GM21447 (cell line): ENCODE data around the gene RASL11B.
A peak's percentile ranks its signal among the peaks of the same experiment; 100 is the strongest.
"Not testable (repeated sequence)": the region's sequence is repeated elsewhere in the genome, so short reads cannot be mapped to it uniquely, and the experiment has no call there.

Source experiments
- ATAC-seq: cut with Tn5 transposase; IDR thresholded peaks from one replicate; pipeline ENCODE4 v1.9.1; 2021; ENCODE audit not compliant: unreplicated experiment

Gene RASL11B, protein sequence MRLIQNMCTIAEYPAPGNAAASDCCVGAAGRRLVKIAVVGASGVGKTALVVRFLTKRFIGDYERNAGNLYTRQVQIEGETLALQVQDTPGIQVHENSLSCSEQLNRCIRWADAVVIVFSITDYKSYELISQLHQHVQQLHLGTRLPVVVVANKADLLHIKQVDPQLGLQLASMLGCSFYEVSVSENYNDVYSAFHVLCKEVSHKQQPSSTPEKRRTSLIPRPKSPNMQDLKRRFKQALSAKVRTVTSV

DNA sequence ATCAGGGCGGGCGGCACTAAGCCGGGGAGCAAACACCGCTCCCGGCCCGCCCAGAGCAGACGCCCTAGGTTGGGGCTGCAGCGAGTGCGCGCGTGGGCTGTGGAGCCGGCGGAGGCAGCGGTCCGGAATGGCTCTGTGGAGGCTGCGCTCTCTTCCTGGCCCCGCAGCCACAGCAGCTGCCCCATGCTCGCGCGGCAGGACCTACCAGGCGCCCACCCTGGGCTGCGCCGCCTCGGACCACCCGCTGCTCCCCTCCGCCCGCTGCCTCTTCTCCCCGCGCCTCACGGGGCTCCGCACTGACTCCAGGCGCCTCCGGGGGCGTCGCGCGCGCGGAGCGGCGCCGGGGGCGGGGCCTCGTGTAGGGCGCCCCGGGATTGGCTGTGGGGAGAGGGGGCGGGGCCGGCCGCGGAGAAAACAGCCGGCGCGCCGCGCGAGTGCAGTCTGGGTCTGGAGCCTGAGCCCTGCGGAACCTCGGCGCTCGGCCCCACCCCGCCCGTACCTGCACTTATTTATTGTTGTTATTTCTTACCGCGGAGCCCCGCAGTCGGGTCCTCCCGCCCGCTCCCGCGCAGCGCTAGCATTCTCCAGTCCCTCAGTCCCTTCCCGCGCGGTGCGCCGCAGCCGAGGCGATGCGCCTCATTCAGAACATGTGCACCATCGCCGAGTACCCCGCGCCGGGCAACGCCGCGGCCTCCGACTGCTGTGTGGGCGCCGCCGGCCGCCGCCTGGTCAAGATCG, at the start of gene RASL11B:
Gene RASL11B (plus strand): TSS at position 439 of the 738 bp plus-strand sequence. CDS start 191 bp downstream, at position 630.
- ATAC-seq, result peak; percentile 97

DNA sequence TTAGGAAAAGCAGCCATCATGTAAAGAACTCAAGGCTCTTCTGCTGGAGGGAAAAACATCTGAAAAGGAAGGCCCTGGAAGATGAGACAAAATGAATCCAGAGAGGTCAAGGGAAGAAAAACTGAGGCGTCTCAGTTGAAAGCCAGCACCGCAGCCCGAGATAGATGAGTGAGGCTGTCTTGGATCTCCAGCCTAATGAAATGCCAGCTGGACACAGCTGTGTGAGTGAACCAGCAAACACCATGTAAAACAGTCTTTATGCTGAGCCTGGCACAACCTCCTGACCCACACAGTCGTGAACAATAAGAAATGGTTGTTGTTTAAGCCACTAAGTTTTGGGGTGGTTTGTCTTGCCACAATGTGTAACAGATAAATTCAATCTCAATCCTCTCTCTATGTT, 48.6 kb upstream of the RASL11B start:
- ATAC-seq, result no peak

DNA sequence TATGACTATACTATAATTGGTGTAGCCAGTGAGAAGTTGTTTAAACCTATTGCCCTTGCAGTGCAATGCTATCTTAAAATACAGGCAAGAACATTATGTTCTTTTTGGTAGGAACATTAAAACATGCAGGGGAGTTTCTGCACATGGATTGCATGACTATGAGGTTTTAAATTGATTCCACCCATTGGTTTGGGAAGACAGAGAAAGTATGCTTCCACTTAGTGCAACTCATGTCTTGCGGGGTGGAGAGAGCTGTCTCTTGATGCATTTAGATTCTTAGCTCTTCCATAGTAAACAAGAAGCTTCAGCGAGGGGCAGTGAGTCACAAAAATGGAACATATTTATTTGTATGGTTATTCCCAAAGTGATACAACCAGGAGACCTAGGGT, 39.5 kb upstream of the RASL11B start:
- no peak for ATAC-seq

DNA sequence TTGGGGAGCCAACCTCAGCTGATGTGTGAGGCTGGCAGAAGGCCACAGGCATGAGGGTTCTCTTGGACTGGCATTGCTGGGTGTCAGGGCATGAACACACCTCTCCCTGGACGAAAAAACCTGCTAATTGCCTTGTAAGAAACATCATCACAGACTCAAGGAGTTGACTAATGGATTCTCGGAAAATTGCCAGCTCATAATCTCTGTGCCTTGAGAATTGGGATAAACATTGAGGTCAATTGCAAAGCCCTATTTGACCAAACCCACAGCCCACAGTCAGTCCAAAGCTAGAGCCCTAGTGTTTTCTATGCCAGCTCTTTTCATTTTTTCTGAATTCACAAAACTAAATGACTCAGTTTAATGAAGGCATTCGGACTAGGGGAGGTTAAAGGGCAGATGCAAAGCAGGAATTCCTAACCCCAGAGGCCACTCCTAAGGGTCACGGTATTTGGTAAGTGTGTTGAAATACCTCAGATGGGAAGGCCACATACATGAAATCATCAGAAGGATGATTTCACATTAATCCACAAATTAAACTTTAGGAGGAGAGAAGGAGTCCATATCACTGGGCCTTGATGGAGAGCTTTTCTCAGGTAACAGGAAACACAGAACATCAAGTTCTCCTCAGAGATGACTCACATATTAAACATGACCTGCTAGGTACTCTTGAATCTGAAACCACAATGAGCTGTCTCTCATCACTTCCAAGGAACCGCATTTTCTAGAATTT, 39.0 kb upstream of the RASL11B start:
- no peak for ATAC-seq

DNA sequence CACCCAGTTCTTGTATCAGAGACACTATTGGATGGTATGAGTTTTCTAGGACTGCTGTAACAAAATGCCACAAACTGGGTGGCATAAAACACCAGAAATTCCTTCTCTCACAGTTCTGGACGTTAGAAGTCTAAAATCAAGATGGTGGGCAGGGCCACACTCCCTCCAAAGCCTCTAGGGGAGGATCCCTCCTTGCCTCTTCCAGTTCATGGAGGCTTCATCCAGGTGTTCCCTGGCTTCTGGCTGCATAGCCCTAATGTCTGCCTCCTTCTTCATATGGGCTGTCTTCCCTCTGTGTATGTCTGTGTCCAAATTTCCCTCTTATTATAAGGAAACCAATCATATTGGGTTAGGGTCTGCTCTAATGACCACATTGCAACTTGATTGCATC, 38.4 kb upstream of the RASL11B start:
- no peak for ATAC-seq

DNA sequence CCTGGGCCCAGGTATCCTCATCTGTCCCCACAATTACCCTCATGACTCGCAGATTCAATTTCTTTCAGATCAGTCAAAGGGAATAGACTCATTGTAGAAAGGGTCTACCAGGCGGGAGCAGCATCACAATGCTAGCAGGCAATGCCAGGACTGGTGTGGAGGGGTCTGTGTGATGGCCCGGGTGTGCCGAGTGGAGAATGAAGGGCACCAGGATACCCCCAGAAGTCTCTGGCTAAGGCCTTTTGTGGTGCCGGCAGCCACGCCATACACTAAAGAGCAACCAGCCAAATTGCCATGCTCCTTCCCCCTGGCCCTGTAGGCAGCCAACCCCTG, 37.9 kb upstream of the RASL11B start:
- ATAC-seq, result no peak

DNA sequence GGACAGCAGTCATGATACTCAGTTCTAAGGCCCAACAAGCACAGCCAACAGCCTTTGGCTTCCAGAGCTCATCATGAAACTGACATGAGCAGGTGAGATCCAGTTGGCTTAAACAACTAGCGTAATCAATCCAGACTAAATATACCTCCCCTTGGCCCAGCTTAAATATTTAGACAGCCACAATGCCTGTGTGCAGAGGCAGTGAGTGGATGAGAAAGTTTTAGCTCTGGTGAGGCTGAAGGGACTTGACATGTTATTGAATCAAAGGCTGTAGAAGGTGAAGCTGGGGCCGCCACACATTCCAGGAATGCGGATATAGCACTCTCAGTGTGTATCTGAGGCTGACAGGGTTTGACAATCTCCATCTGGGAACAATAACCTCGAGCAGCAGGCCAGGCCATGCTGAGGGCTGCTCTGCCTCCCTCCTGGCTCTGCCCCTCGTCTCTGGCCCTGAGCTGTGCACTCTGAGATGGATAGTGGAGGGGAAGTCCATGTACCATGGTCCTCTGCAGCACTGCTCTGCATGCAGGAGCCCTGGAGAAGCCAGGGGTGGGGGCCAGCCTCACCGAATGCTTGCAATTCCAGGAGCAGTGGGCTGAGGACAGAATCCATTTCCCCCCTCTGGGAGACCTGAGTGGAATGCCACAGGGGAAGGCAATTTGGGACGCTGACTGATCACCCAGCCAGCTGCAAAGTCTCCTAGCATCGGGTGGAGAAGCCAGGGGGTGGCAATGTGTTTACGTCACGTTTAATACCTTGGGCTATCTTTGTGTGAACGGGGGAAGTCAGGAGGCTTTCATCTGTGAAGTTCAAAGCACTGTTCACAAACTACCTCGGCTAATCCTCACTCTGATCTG, 37.3 kb upstream of the RASL11B start:
- no peak for ATAC-seq

DNA sequence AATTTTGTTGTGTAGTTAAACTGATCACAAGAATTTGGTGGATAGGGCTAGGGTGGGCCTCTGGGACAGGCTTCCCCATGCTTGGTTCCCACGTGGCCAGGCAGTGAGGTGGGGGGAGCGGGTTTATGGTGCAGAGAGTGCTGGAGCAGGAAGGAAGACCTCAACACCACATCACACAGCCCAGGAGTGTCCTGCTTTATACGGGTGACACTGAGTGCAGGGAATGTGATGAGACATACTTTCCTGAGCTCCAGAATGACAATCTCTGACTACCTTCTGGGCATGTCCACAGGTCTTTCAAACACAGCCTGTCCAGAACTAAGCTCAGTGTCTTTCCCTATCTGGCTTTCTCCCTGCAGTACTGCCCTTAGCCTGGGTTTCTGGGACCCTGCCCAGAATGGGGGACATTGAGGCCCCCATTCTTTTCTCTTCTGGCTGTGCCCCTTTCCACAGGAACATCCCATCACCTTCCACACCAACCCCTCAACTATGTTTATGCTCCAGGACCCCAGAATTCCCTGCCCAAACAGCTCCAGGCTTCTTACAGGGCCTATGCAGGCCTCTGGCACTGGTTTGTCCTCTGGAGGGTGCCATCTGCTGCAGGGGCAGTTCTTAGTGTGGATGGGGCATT, 36.5 kb upstream of the RASL11B start:
- no peak for ATAC-seq

DNA sequence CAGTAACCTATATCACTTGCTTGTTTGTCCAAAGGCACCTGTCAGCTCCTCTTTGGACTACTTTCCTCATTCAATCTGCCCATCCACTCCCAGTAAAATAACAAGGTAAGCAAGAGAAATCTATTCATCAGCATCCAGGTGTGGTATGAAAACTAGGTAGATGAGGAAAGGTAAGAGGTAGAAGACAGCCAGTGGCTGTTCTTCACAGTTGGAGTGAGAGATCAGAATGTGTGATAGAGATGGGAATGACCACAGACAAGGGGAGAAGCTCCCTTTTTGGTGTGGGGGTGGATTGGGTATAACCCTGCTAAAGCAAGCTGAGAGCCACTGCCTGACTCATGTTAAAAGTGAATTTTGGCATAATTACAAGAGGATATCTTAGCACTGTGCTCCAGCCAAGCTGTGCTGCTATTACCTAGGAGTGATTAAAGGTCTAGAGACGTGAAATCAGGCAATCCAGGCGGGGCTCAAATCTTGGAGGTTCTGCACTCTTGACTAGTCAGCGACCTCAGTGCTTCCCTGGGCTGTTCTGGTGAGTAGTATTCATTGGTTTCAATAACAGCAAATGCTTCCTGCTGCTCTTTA, 28.1 kb upstream of the RASL11B start:
- no peak for ATAC-seq

DNA sequence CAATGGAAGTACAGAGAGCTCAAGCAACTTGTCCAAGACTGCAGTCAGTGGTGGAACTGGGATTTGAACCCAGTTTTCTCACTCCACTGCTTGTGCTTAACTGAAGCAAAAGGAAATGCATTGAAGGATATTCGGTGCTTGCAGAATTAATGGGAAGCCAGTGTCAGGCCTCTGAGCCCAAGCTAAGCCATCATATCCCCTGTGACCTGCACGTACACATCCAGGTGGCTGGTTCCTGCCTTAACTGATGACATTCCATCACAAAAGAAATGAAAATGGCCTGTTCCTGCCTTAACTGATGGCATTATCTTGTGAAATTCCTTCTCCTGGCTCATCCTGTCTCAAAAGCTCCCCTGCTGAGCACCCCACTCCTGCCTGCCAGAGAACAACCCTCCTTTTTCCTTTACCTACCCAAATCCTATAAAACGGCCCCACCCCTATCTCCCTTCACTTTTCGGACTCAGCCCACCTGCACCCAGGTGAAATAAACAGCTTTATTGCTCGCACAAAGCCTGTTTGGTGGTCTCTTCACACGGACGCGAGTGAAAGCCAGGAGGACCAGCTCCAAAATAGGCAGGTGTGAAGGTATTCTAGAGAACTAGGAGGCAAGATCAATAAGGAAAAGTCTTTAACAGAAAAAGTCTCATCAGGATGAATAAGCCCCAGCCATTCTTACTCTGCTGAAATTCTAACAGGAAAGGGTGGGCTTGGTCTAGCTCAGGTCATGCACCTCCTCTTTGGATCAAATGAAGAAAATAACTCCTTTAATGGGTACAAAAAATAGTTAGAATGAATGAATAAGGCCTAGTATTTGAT, 27.3 kb upstream of the RASL11B start:
- not testable (repeated sequence) for ATAC-seq

DNA sequence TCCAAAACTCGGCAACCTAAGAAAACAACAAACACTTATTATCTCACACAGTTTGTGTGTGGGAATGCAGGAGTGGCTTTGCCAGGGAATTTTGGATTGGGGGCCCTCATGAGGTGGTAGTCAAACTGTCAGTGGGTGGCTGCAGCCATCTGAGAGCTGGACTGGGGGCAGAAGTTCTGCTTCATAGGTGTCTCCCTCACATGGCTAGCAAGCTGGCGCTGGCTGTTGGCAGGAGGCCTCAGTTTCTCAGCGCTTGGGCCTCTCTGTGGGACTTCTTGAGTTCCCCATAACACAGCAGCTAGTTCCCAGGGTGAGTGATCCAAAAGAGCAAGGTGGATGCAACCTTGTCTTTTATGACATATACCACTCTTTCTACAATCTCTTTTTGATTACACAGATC, 26.0 kb upstream of the RASL11B start:
- ATAC-seq, result no peak

DNA sequence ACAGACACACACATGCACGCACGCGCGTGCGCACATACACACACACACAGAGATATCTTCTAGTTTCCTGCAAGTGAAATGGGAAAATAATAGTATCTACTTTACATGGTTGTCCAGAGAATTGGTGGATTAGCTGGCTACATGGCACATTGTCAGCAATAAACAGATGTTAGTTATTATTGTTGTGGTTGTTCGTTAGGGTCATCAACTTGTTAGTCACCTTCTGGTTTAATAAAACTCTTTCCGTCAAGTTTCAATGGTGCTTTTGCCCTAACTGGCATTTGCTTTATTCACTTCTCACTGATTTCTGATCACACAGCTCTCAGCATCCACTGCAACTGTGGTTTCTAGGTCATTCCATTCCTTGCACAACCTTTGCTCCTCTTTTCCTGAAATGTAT, 25.4 kb upstream of the RASL11B start:
- ATAC-seq, result no peak

DNA sequence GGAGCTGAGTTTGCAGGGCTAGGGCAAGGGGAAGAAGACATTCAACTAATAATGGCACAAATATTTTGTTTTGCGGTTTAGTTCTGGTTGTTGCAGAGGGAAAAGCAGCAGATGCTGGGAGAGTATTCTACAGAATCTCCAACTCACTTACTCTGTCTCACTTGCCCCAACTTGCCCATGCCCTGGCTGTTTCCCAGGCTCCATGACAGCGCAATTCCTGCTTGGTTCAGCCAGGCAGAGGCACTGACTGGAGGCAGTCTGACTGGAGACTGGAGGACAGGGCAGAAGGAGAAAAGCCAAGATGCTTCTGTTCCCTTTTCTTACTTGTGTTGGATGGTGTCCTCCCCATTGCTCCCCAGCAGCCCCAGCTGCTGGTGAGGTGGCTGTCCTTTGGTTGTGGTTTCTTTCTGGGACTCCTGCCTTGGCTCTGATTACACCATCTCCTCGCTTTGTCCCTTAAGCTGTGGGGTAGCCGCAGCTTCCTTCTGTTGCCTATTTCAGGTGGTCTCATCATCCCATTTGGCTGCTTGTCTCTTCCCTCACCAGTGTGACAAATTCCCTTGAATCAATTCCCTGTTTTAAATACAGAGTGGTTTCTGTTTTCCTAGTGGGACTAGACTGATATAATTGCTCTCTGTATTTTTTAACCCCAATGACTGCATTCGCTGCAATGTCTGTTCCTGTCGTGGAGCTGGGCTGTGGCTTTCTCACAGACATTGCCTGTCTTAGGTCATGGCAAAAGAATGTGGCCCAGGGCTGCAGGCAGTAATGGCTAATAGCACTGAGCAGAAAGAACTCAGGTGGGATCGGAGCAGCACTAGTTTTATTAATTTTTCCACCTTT, 24.2 kb upstream of the RASL11B start:
- no peak for ATAC-seq

DNA sequence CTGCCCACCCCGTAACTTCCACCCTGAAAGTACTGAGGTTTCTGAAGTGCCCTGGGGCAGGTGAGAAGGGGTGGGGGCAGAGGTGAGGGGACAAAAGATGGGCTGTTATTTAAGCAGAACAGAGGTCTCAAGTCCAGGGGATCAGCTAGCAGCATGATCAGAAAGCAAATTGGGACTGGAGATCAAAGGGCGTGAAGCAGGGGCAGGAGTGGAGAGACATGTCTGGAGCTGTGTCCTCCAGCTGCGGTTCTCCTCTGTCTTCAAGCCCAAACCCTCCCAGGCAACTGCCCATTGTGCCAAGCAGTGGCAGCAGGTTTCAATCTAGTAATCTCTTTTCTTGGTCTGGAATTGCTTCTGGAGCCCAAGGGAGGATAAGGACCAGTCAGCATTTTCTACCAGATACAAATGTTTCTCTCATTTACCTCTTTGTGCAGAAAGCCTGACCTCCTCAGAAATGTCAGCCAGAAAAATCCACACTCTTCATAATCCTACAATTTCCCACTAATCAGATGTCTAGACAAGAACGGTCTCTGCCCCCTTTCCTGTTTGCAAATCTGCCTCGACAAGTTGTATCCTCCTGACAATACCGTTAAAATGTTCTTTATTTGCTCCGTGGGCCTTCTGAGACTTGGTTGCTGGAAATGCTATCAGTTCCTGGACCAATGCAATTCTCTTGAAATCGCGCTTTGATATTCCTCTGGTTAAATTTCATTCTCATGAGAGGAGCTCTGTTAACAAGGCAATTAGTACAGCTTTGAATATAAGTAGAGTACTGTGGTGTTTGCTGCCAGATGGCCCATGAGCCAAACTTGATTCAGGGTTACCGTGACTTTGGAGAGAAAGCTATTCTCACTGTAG, 23.2 kb upstream of the RASL11B start:
- no peak for ATAC-seq

DNA sequence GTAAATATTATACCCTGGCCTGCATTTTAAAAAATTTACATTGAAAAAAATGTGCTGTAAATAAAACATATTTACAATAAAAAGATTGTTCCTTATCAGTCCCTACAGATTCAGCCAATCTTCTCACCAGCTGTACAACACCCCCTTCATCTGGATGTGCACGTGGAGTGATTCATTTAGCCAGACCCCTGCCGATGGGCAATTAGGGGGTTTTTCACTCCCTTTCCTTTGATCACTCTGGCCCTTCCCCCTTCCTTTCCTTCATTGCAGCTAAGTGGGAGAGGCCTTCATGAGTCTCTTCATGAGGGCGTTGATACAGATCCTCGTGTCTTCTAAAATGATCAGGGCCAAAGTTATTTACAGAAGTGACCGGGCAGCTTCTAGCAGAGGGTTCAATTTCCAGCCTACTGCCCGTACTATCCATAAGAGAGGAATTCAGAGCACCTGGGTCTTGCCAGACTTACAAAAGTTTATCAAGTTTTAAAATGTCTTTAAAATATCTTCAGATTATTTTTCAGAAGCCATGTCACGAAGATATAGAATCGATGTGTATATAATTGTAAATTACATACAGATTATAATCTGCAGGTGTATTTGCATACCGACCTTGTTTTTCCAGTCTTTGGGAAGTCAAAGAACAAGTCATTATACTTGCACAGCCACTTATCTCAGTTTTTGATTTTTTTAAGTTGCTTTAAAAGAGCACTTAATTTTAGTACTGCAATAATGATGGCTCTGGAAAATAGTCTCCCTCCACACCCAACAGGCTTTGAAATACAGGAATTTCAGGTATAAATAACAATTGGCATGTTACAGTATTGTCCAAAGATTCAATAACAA, 21.4 kb upstream of the RASL11B start:
- no peak for ATAC-seq

DNA sequence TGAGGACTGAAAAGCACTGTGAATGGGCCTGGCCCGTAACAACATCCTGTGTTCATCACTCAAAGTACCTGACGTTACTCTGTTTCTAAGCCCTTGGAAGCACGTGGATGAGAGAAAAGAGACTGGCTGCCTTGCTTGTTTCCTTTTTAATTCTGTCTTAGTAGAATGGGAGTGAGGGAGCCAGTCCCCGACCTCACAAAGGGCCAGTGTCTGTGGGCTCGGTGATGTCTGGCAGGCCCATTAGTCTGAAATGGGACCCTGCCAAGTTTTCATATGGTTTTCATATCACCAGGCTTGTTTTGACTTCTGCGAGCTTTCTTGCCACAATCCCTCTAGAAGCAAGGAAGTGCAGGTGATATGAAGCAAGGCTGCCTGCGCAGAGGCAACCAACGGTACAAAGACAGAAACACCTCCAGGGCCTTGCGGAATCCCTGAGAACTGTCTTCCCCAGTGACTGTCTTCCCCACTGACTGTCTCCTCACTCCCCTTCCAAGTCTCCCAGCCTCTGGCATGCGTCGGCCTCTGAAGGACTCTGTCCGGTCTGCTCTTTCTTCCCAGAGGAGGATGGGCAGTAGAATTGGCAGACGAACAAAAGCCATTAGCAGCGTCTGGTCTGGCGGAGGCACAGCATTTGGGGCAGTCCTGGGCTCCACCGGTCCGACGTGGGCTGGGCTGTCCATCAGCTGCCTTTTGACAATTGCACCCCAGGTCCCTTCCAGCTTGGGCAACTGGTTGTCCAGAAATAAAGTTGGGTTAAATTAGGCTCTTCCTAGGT, 20.2 kb upstream of the RASL11B start:
- no peak for ATAC-seq
